Measurements from ENCODE around the gene MMRN2.

GRCh38 chr10:86904600-86904999 lies 52.8 kb downstream of the MMRN2 start:
- TF ChIP-seq POLR2A (IDR thresholded peaks at IDR 0.05): no peak
- TF ChIP-seq, protein P1, sequence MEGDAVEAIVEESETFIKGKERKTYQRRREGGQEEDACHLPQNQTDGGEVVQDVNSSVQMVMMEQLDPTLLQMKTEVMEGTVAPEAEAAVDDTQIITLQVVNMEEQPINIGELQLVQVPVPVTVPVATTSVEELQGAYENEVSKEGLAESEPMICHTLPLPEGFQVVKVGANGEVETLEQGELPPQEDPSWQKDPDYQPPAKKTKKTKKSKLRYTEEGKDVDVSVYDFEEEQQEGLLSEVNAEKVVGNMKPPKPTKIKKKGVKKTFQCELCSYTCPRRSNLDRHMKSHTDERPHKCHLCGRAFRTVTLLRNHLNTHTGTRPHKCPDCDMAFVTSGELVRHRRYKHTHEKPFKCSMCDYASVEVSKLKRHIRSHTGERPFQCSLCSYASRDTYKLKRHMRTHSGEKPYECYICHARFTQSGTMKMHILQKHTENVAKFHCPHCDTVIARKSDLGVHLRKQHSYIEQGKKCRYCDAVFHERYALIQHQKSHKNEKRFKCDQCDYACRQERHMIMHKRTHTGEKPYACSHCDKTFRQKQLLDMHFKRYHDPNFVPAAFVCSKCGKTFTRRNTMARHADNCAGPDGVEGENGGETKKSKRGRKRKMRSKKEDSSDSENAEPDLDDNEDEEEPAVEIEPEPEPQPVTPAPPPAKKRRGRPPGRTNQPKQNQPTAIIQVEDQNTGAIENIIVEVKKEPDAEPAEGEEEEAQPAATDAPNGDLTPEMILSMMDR (IDR thresholded peaks at IDR 0.05): no peak

Measured in thyroid gland (tissue), 4 donors.